HG03520 (cell line): ENCODE data around the gene CLIC3.
"Not testable (repeated sequence)": the region's sequence is repeated elsewhere in the genome, so short reads cannot be mapped to it uniquely, and the experiment has no call there.

ENCODE experiments used
- ATAC-seq: cut with Tn5 transposase; IDR thresholded peaks from one replicate; pipeline ENCODE4 v1.9.1; 2021; ENCODE audit warnings: mild to moderate bottlenecking, moderate library complexity; ENCODE audit not compliant: unreplicated experiment

CLIC3 gene, protein sequence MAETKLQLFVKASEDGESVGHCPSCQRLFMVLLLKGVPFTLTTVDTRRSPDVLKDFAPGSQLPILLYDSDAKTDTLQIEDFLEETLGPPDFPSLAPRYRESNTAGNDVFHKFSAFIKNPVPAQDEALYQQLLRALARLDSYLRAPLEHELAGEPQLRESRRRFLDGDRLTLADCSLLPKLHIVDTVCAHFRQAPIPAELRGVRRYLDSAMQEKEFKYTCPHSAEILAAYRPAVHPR

DNA sequence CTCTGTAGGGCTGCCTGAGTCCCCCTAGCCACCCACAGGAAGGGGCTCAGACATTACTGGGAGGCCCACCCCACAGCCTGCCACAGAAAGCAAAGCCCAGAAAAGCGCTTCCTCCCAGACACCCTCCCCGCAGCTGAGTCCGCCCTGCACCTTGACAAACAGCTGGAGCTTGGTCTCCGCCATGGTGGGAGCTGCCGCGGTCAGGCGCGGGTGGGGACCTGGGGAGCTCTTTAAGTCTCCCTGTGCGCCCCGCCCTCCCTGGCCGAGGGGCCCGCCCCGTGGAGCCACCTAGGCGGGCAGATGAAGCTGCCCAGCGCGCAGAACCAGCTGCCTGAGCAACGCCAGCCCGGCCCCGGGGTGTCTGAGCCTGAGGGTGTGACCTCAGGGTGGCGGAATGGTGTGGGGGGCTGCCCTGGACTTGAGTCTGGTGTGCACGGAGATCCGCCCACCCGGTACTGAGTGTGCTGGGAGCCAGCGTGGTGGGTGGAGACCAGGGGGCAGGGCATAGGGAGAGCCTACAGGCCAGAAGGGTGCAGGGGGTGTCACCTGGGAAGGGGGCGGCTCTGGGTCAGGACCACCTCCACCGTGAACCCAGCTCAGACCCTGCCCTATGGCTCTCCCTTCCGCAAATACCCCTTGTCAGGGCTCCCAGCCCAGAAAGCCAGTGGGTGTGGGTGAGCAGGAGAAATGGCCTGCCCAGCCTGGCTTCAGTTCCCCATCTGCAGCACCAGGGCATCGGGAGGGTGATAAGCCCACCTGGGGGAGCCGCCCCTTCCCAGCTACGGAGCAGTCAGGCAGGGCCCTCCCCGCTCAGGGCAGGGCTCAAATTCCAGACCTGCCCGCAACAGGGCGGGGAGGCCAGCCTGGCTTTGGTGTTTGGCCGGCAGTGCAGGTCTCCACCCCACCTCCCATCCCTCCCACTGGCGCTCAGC is at the start of gene CLIC3:
TSS of gene CLIC3 (minus strand) at position 208 of the 932 bp plus-strand sequence. CDS start at position 183, 25 bp downstream.
- no peak for ATAC-seq

DNA sequence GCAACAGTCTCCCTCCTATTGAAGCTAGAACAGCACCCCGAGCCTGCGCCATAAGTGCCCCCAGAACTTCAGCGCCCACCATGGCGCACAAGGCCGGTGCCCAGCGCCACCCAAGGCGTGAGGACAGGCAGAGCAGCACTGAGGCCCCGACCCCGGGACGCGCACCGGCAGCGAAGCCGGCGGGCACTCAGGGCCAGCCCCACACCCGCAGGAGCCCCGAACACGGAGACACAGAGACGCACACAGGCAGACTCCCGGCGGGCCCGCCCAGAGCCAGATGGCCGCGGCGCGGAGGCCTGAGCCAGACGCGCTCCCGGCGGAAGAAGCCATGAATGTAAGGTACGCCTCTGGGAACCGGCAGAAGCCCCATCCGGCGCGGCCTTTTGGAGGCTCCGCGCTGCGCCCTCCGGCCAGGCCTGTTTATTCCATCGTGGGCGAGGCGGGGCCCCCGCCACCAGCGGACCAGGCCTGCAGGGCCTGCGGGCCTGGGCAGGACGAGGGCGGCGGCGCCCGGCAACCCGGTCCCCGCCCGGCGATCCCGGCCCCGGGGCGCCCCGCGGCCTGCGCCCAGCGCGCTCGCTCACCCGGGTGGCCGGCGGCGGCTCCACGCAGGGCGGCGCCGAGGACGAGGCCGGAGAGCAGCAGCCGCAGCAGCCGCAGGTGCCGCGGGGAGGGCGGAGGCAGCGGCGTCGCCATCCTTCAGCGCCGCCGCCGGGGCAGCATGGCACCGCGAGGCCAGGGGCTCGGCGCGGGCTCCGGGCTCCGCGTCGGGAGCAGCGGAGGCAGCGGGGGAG is 49.1 kb upstream of the CLIC3 start:
- no peak for ATAC-seq

DNA sequence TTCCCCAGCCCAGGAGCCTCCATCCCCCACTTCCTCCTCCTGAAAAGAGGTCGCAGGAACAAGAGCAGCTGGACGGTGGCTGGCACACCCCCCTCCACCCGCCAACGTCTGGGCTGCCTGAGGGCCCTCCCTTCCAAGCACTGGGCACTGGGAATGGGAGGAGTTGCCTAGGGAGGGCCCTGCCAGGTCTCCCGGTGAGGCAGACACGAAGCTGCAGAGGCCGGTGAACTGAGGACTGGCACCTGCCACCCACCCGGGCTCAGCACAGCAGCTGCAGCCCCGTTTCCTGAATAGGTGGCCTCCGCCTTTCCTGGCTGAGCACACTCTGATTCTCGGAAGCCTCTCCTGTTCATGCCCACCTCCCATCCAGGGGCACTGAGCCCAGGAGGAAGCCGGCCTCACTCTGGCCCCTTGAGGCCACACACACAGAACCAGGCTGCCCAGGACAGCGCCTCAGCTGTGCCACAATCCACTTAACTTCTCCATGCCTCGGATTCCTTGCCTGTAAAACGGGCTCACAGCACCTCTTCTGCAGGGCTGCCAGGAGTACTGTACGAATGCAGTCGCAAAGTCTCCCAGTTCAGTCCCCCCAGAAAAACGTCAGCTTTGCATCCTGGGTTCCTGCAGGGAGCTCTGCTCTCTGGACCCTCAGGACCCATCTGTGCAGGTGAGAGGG is 48.3 kb upstream of the CLIC3 start:
- no peak for ATAC-seq

DNA sequence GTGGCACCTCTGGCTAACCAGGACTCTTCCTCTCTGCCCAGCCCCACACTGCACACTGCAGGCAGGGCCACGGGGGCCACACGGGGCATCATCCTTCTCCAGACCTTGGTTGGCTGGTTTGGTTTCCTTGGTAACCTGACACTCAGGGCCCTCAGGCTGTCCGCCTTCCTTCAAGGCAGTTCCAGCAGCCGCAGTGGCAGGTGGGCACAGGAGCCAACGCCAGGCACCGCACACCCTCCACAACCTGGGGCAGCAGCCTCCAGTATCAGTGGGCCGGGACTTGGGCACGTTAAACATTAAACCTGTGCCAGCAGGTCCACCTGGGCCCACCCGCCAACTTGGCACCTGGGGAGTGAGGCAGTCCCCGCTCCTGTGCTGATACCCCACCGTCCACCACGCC is 47.7 kb upstream of the CLIC3 start:
- ATAC-seq: no peak

DNA sequence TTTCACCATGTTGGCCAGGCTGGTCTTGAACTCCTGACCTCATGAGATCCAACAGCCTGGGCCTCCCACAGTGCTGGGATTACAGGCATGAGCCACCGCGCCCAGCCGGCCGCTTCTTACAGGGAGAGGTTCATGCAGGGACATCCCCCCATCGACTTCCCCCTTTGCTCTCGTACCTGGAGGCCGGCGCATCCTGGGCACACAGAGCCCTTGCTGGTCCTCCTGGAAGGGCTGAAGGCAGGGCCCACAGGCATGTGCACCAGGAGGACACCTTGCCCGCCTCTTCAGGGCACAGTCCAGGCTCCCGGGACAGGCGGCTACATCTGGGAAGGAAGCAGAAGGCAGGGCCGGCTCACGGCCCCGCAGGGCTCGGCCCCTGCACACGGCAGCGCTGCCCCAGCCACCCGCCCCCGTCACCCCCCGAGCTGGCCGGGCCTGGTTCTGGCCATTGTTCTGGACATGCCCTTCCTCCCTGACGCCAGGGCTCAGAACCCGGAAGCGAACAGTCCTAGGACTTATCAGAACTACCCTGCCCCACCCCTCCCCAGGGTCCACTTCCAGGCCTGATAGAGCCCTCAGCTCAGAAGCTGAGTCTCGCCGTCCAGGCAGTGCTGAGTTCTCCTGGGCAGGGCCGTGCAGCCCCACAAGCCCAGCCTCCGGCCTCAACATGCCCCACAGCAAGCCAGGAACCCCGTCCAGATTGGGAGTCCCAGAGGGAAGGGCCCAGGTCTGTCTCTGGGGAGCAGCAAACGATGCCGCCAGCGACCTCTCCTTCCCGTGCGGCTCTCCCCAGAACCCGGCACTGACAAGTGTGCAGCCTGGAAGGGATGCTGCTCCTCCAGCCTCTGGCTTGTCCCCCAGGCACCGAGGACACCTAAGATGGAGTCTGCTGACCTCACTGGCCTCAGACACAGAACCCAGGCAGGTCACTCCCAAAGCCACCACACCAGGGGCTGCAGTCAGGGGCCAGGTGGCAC is 46.7 kb upstream of the CLIC3 start:
- no peak for ATAC-seq

DNA sequence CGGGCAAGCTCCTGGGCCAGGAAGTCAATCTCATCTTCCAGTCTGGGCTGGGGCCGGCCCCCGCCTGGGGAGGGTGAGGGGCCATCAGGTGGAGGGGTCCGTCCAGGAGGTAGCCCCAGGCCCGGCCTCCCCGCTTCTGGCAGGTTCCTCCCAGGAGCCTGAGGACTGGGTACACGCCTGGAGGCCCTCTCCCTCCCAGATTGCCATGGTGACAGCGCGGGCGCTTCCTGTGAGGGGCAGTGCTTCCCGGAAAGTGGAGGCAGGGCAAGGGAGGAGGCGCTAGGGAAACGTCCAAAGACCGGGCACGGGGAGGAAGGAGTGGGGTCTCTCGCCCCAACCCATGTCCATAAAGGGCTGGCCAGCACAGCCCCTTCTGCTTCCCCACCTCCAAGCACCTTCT is 44.8 kb upstream of the CLIC3 start:
- no peak for ATAC-seq

DNA sequence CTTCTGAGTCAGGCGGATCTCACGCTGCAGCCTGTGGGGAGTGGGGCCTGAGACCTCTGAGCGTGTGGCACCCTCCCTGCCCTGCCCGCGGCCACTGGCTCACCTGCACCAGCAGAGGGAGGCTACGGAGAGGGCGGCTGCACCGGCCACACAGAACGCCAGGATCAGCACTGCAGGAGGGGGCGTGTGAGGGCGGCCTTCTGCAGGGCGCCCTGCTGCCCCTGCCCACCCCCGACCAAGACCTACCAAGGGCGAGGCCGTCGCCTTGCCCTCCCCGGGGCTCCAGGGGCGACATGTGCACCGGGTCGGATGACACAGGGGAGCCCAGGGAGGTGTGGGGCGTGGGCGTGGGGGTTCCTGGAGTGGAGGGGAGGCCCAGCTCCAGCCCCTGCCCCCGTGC is 44.2 kb upstream of the CLIC3 start:
- no peak for ATAC-seq

DNA sequence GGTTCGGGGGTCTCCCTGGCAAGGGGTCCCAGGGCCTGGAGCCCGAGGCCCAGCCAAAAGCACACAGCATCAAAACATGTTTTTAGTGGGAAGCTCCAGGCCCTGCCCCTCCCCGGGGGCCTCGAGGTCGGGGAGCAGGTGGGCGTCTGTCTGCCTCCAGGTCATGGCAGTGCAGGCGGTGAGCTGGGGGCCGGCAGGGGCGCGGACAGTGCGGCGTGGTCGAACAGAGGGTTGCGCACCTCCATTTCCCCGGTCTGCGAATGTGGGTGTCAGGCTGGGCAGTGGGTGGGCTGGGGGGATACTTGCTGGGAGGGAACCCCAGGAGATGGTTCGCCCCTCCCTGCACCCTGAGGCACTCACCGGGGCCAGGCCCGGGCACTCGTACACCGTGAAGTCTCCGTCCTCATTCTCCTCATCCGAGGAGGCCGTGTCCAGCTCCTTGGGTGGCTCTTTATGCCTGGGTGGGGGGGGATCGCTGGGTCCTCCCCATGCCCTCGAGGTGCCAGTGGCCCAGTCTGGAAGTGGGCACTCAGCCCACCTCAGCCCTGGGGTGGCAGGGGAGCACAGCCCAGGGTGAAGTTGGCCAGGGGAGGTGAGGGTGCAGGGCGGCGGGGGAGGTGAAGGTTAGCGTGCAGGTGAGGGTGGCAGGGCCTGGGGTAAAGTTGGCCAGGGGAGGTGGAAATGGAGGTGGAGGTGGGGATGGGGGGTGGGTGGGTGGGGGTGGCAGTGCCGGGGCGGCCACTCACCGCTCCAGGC is 43.4 kb upstream of the CLIC3 start:
- ATAC-seq: no peak

DNA sequence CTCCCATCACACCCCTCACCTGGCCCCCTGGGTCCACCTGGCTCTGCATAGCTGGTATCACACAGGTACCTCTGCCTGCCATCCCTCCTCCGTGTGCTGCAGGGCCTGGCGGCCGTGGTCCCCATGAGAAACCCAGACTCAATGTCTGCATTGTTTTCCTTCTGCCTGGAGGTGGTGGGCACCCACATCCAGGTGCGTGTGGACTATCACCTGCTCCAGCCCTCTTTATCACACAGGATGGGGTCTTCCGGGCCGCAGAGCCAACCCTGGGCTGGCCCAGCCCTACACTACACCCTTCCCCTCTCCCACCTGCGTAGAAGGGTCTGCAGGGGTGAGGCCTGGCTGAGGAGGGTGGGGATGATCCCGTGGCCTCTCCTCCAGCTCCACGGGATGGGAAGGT is 42.5 kb upstream of the CLIC3 start:
- no peak for ATAC-seq

DNA sequence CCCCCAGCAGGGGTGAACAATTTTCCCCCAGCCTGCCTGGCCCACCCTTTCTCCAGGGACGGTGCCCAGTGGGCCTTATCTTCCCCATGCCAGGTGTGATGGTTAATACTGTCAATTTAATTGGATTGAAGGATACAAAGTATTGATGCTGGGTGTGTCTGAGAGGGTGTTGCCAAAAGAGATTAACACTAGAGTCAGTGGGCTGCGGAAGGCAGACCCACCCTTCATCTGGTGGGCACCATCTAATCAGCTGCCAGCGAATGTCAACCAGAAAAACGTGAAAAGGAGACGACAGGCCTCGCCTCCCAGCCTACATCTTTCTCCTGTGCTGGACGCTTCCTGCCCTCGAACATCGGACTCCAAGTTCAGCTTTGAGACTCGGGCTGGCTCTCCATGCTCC is 41.1 kb upstream of the CLIC3 start:
- ATAC-seq: no peak

DNA sequence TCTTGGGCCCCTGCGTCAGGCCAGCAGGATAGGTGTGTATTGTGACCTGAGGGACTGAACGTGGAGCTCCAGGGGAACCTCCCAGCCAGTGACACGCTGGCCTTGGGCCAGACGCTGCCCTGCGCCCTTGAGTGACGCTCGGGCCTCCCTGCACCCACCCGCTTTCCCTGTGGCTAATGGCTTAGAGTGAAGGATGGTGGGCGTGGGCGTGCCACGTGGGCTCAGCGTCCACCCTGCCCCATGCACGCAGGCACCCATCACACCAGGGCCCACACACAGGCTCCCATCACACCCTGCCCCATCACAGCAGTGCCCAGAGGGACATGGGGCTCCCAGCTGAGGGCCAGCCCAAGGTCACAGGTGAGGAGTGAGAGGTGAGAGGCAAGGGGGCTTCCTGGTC is 40.7 kb upstream of the CLIC3 start:
- no peak for ATAC-seq

DNA sequence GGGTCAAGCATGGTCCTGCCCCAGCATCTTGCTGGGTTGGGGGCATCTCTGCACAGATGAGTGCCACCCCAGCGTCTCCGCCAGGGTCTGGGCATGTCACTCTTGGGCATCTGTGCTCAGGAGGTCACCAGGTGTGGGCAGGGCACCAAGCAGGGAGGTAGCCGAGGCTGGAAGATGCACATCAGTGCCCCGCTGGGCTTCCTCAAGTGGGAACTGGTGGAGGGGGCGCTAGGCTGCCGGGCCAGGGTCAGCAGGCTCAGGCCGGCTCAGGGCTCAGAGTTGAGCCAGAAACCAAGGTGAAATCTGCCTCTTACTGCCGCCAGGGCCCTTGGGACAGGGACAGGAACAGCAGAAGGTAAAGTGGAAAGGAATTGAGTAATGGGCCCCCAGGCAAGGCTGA is 39.6 kb upstream of the CLIC3 start:
- ATAC-seq: no peak

DNA sequence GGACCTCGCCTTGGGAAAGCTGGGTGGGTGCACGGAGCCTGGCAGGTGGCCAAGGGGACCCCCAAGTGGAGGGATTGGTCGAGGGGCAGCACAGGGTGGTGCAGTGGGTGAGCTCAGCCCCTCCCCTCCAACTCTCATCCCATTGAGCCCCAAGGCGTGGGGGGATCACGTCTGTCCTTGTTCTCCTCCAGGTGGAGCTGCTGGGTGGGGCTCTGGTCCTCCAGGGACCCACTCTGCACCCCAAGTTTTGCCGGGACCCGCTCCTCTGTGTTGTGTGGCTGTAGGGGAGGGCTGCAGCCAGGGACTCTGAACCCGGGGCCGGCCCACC is 39.1 kb upstream of the CLIC3 start:
- no peak for ATAC-seq

DNA sequence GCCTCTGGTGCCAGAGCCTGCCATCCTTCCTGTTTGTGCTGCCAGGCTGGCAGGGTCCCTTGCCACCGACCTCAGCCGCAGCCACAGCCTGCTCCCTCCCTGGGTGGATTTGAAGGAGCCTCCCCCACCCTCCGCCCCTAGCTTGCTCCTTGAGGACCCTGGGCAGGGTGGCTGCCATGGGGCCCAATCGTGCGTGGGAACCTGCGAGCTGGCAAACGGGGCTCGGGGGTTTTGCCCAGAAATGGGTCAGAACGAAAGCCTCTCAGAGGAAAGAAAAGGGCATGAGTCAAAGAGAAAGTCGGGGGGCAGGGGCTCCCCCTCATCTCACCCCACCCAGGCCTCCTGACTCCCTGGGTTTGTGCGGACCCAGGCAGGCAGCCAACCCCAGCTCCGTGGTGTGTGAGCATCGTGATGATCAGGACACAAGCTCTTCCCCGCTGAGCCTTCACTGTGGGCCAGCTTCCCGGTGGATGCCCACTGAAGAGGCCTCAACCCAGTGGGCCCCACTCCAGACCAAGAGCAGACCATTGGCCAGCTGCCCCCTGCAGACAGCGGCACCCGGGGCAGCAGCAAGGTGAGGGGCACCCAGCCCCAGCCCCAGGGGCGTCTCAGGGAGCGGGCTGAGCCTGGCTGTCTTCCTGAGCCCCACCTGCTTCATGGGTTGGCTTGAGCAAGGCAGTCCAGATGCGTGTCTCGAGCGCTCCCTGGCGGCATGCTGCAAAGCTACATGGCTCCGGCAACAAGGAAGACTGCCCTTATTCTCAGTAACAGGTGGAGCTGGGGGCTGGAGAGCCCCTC is 38.5 kb upstream of the CLIC3 start:
- peak; percentile 58 for ATAC-seq

DNA sequence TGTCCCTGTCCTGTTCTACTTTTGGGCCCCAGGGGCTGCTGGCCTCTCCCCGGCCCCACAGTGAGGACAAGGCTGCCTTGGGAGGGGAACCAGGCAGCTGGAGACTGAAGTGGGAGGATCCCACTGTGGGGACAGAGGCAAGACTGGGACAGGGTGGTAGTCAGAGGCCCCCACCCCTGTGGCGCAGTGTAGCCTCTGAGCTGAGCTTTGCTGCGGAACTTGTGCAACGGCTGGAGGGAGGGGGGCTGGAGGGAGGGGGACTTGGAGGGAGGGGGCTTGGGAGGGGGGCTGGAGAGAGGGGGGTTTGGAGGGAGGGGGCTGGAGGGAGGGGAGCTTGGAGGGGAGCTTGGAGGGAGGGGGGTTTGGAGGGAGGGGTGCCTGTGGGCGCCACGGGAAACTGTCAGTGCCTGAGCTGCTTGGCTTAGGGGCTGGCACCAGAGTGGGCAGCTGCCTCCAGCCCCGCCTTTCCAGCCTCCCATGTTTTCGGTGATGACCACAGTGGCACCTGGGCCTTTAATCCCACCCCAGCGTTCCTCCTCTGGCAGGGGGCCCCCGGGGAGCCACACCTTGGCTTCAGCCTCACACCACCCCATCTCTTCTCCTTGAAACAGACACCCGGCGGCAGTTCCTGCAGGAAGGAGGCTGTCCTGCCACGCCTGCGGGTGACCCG is 37.8 kb upstream of the CLIC3 start:
- no peak for ATAC-seq

DNA sequence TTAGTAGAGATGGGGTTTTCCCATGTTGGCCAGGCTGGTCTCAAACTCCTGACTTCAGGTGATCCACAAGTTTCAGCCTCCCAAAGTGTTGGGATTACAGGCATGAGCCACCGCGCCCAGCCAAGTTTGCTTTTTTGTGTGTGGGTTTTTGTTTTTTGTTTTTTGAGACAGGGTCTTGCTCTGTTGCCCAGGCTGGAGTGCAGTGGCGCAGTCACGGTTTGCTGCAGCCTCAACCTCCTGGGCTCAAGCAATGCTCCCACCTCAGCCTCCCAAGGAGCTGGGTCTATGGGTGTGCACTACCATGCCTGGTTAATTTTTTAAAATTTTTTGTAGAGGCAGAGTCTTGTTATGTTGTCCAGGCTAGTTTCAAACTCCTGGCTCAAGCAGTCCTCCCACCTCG is 37.1 kb upstream of the CLIC3 start:
- not testable (repeated sequence) for ATAC-seq

DNA sequence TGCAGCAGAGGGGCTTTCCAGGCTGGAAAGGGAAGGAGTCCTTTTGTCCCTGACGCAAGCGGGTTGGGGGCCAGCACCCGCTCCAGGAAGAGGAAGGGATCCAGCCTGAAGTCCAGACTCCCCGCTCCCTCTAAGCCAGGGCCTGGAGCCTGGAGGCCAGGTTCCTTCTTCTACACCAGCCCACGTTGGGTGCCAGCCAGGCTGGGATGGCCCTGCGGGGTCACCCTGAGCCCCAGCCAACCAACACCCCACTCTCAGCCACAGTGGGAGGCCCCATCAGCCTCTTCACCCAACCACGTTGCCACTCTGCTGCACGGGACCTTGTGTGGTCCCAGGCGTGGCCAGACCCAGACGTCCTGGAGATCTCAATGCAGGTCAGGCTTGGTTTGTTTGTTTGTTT is 36.5 kb upstream of the CLIC3 start:
- ATAC-seq: no peak
